NCI-H2227 treated with DMSO at 0.1 percent for 48 hours (cell line): ENCODE measurements around the gene GFER.
"Not testable (repeated sequence)": the region's sequence is repeated elsewhere in the genome, so short reads cannot be mapped to it uniquely, and the experiment has no call there.

Experiments used
- DNase-seq: peaks from one replicate; lab custom pipeline; 2025; lab: John Stamatoyannopoulos, UW

GFER gene

GRCh38 chr16:1983544-1984346 lies at the start of gene GFER:
Gene GFER (plus strand): TSS chr16:1984193. CDS start chr16:1984219, 26 bp downstream.
- peak; percentile 86 for DNase-seq

GRCh38 chr16:1936945-1937479 lies 47.0 kb upstream of the GFER start:
- DNase-seq: no peak

GRCh38 chr16:1938316-1938715 lies 45.7 kb upstream of the GFER start:
- no peak for DNase-seq

- DNase-seq: no peak
These were observed 45.1 kb upstream of the GFER start for GRCh38 chr16:1938910-1939309.

DNA sequence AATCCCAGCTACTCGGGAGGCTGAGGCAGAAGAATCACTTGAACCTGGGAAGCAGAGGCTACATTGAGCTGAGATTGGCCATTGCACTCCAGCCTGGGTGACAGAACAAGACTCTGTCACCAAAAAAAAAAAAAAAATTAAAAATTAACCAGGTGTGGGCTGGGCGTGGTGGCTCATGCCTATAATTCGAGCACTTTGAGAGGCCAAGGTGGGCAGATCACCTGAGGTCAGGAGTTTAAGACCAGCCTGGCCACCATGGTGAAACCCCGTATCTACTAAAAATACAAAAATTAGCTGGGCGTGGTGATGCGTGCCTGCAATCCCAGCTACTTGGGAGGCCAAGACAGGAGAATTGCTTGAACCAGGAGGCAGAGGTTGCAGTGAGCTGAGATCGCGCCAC lies 44.2 kb upstream of the GFER start:
- DNase-seq: not testable (repeated sequence)

DNA sequence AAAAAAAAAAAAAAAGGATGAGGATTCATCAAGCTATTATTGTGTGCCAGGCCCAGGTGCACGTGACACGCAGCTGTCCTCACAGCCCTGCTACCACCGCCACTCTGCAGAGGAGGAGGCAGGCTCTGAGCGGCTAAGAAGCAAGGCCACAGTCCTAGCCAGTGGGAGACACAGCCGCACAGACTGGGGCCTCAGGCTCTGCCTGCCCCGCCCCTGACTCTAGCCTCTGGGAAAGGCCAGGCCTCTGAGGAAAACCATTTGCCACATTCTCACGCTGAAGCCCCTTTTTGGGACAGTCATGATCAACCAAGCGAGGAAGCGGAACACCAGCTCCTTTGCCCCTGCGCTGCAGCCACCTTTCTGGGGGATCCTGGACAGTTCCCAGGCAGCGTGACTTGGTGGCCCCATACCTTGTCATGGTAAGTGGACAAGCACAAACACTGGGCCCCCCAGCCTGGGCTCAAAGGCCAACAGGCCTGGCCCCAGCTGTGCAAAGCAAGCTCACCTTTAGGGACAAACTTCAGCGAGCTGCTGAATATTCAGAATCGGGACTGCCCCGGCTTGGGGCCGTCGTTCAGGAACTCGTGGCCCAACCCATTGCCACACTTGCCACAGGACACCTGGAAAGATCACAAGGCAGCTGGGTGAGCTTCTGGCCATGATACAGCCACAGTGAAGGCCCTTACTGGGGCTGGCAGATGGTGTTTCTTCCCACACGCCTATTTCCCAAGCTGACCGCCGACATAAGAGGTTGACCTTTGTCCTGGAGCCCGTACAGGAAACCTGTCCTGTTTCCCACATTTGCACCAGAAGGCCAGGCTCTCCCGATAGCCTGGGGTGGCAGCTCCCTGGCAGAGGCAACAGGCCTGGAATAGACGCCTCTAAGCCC lies 43.5 kb upstream of the GFER start:
- no peak for DNase-seq

DNA sequence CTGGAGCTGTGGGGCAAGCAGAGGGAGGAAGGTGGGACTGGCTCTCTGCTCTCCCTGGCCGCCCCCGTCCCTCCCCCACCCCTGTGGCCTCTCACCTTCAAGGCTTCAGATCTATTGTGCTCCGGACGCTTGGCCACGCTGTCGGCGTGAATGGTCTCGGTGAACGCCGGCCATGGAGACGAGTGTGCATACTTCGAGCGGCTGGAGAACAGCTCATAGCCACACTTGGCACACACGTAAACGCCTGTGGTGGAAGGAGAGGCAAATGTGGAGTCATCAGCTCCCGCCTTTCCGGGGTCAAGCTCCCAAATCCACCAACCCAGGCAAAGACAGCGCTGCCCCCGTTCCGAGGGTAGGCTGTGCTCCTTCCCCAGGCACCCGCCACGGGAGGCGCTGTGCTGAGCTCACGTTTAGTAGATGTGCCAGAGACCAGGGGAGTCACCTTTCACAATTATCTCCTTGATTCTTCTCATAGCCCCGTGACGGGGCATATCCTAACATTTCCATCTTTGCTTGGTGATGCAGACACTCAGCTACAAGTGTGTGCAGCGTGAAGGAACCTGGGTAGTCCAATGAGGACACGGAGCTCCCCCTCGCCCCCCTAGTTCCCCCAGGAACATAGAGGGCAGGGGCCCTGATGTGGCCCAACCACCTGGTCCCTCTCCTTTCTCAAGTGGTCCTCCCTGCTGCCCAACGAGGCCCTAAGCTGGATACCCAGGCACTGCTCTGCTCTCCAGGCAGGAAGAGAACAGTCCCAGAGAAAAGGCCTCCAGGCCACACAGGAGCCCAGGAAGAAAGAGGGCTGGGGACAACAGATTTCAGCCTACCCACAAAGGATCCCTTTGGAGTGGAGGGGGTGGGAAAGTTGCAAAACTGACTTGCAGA lies 42.6 kb upstream of the GFER start:
- DNase-seq: no peak

- no peak for DNase-seq
These were observed 41.8 kb upstream of the GFER start for GRCh38 chr16:1942047-1942809.

- peak; percentile 99 for DNase-seq
These were observed 40.9 kb upstream of the GFER start, which contains the start of gene MSRB1 for GRCh38 chr16:1942810-1943726. Gene MSRB1 (minus strand): TSS chr16:1943199. CDS start chr16:1943156, 43 bp downstream.

GRCh38 chr16:1944612-1945199 lies 39.3 kb upstream of the GFER start:
- DNase-seq: no peak

DNA sequence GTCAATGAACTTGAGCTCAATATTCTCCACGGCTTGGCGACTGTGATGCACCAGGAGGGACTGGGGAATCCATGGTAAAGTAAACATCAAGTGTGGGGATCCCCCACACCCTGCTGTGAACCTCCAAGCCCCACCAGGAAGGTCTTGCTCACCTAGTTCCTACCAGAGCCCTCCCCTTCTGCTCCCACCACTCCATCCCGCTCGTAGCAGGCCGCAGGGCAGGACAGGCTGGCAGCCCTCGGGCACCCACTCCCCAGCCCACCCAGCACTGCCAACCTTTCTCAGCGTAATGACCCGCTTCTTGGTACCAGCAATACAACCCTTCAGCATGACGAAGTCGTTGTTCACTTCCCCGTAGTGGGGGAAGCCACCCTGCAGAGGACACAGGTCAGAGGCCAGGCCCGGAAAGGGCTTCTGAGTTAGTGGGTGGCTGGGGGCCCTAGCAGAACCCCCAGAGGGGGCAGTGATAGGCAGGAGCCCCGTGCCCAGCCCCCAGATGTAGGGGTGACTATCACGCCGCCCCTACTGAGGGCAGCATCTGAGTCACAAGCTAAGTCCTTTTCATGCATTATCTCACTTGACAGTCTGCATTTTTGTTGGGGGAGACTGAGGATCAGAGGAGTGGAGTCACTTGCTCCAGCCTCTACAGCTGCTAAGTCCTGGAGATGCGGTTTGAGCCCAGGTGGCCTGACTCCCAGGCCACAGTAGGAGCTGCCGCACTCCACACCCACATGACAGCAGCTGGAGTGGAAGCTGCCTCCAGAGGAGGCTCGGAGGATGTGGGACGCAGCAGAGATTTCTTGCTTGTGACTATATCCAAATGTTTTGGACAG lies 38.2 kb upstream of the GFER start:
- no peak for DNase-seq

- DNase-seq: no peak
These were observed 37.3 kb upstream of the GFER start for GRCh38 chr16:1946495-1947368.

- no peak for DNase-seq
These were observed 36.7 kb upstream of the GFER start for GRCh38 chr16:1947369-1947670.

GRCh38 chr16:1949507-1949906 lies 34.5 kb upstream of the GFER start:
- DNase-seq: no peak

DNA sequence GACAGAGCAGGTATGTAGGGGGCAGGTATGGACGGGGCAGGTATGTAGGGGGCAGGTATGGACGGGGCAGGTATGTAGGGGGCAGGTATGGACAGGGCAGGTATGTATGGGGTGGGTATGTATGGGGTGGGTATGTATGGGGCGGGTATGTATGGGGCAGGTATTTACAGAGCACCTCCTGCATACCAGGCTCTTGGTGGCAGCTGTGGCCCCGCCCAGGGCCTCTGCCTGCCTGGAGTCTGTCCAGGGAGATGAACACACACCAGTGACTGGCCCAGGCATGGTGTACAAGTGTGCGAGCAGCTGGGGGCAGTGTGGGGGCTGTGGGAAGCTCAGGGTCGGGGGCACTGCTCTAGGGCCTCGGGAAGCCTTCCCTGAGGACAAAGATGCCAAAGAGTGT lies 33.9 kb upstream of the GFER start:
- no peak for DNase-seq

DNA sequence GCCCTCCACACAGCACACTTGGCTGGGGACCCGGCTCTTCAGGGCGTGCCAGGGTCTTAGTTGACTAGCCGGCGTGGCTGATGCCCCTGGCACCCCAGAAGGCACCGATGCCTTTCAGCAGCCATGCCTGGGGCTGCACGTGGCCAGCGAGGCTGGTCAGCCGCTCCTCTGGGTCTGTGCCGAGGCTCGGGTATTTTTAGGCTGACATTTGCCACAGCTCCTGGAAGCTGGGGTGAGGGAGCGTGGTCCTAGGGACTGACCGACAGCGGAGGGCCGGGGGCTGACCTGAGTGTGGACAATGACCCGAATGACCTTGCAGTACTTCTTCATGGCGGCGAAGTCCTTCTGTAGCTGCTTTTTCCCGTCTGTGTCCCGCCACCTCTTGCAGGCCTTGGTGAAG lies 33.4 kb upstream of the GFER start:
- no peak for DNase-seq

- no peak for DNase-seq
These were observed 30.3 kb upstream of the GFER start for GRCh38 chr16:1953734-1954133.
